Caco-2 (cell line): ENCODE results near the gene PTGIR. TPM values are rescaled to one million over a fixed set of nuclear protein-coding genes. Genes with fewer than 3 reads are reported as not detected.

ENCODE experiments used
- BruUV-seq: library from RNA; stranded (reverse); fragments of 400-500 nt; replicated peaks from 2 replicates; lab custom pipeline; 2021; lab: Mats Ljungman, UMichigan
- CTCF ChIA-PET: fragments of 300-600 bp; sonication (Branson Sonifier 250); formaldehyde crosslinking; loops from one replicate; lab custom pipeline; 2022; ENCODE audit warnings: antibody characterized with exemption; lab: Charles Lee
- POLR2A ChIA-PET: fragments of 300-600 bp; sonication (Branson Sonifier 250); formaldehyde crosslinking; loops from one replicate; lab custom pipeline; 2022; ENCODE audit warnings: antibody characterized with exemption; lab: Charles Lee
- DNase-seq, 2 experiments: peaks; one replicate each; pipeline versions ENCODE4 v3.0.0 to v3.0.0-alpha.2; 2020 to 2022
- H3K27me3 ChIP-seq: replicated peaks from 2 replicates; pipeline ENCODE4 v1.6.0; 2011; ENCODE audit warnings: low read length; ENCODE audit not compliant: control insufficient read depth, insufficient read depth
- H3K36me3 ChIP-seq: 2 replicates; pipeline ENCODE4 v1.5.1; 2011; ENCODE audit warnings: low read length; ENCODE audit not compliant: control insufficient read depth, insufficient read depth
- H3K4me1 ChIP-seq: fragments of 250-450 bp; sonication (Bioruptor Pico); 2 replicates; pipeline ENCODE4 v1.5.1; 2020; ENCODE audit warnings: mild to moderate bottlenecking
- H3K4me3 ChIP-seq: 2 replicates; pipeline ENCODE4 v1.5.1; 2011; ENCODE audit warnings: low read depth, mild to moderate bottlenecking, control low read depth, low read length
- H3K9me3 ChIP-seq: fragments of 250-450 bp; sonication (Bioruptor Pico); 2 replicates; pipeline ENCODE4 v1.5.1; 2020; ENCODE audit warnings: mild to moderate bottlenecking, moderate library complexity
- H3K27ac Mint-ChIP-seq: one replicate; pipeline ENCODE4 v1.8.0; 2022; ENCODE audit warnings: mixed read lengths; ENCODE audit not compliant: unreplicated experiment
- H3K27me3 Mint-ChIP-seq: one replicate; pipeline ENCODE4 v1.8.0; 2022; ENCODE audit warnings: mixed read lengths; ENCODE audit not compliant: insufficient read depth, unreplicated experiment
- H3K36me3 Mint-ChIP-seq: one replicate; pipeline ENCODE4 v1.8.0; 2022; ENCODE audit warnings: mild to moderate bottlenecking, mixed read lengths; ENCODE audit not compliant: insufficient read depth, unreplicated experiment
- H3K4me1 Mint-ChIP-seq: one replicate; pipeline ENCODE4 v1.8.0; 2022; ENCODE audit warnings: low read depth, mixed read lengths; ENCODE audit not compliant: unreplicated experiment
- H3K4me3 Mint-ChIP-seq: one replicate; pipeline ENCODE4 v1.8.0; 2022; ENCODE audit warnings: mild to moderate bottlenecking, moderate library complexity, mixed read lengths; ENCODE audit not compliant: unreplicated experiment
- H3K9me3 Mint-ChIP-seq: one replicate; pipeline ENCODE4 v1.8.0; 2022; ENCODE audit warnings: mixed read lengths; ENCODE audit not compliant: unreplicated experiment
- CTCF ChIP-seq, 2 experiments: fragments of 200-600 bp in 1 of 2; IDR thresholded peaks; 1 replicate in 1 of 2; 2 replicates in 1 of 2; pipeline versions ENCODE4 v1.5.1 to v1.8.0; 2011 to 2022; ENCODE audit warnings: antibody characterized with exemption in 1 of 2, control low read depth in 1 of 2, inconsistent platforms in 1 of 2, low read depth in 1 of 2, low read length in 1 of 2, mild to moderate bottlenecking in 1 of 2, moderate library complexity in 1 of 2; ENCODE audit not compliant: insufficient read depth in 1 of 2, severe bottlenecking in 1 of 2, unreplicated experiment in 1 of 2
- intact Hi-C: fragments of 100-400 bp; cut with micrococcal nuclease; formaldehyde crosslinking; loops from one replicate; pipeline ENCODE4 v1.10.0; 2022; ENCODE audit not compliant: unreplicated experiment
- total RNA-seq: library from RNA; stranded (reverse); gene quantifications from 2 replicates; pipeline ENCODE4 v1.2.3, GENCODE V29; 2022

The PTGIR gene
- total RNA-seq, 1 experiment from 2014 or later, result not detected

GRCh38 chr19:46634045-46634655 lies 9.3 kb upstream of the PTGIR start:
- DNase-seq, result peak; percentile 96 to 97
- Histone ChIP-seq H3K9me3 (no peaks in the 10 kb centered on the region), H3K4me1 (peaks cover 9% of the 10 kb centered on the region), H3K36me3 (no peaks in the 10 kb centered on the region), H3K27me3 (no peaks in the 10 kb centered on the region; the same call in 1 of the 2 replicates), H3K4me3 (peak overlapping the region; percentile 34)
- Mint-ChIP-seq H3K27me3 (peaks cover 12% of the 10 kb centered on the region), H3K36me3 (no peaks in the 10 kb centered on the region), H3K9me3 (no peaks in the 10 kb centered on the region), H3K4me1 (peaks cover 8% of the 10 kb centered on the region), H3K4me3 (peak overlapping the region; percentile 66), H3K27ac (peak overlapping the region; percentile 49)
- no TSS peak for BruUV-seq
- intact Hi-C loops, result loop anchor here (1.0 kb wide), 2 partner anchors 27 to 31 kb away; partner anchors contain the start of gene DACT3
- TF ChIP-seq CTCF (IDR thresholded peaks at IDR 0.05; ENCODE audit: insufficient read depth in 1 of 2, low read depth in 1 of 2, low read length in 1 of 2, severe bottlenecking in 1 of 2, unreplicated experiment in 1 of 2), result no peak
- CTCF ChIA-PET, result interaction anchor here (0.6 to 1.9 kb wide), 8 partner anchors 17 to 1432 kb away, joined by 3 to 11 read pairs (median 4); partner anchors contain the start of gene DACT3
- POLR2A ChIA-PET, result interaction anchor here (1.3 kb wide), 1 partner anchor 17 kb away, joined by 5 read pairs; no protein-coding TSS in a partner anchor

GRCh38 chr19:46633130-46633529 lies 8.2 kb upstream of the PTGIR start:
- Histone ChIP-seq H3K27me3 (no peaks in the 10 kb centered on the region; the same call in 1 of the 2 replicates), H3K4me3 (no peak overlapping the region), H3K9me3 (no peaks in the 10 kb centered on the region), H3K4me1 (peaks cover 9% of the 10 kb centered on the region), H3K36me3 (no peaks in the 10 kb centered on the region)
- peak overlapping the region; percentile 66 for H3K4me3 Mint-ChIP-seq
- peak overlapping the region; percentile 49 for H3K27ac Mint-ChIP-seq
- no peaks in the 10 kb centered on the region for H3K9me3 Mint-ChIP-seq
- peaks cover 12% of the 10 kb centered on the region for H3K27me3 Mint-ChIP-seq
- intact Hi-C loops, result no loop called here
- ChIA-PET POLR2A (interaction anchor here (0.5 to 1.3 kb wide), 2 partner anchors 16 to 493 kb away, joined by 3 to 5 read pairs; no protein-coding TSS in a partner anchor), CTCF (interaction anchor here (0.6 to 1.9 kb wide), 7 partner anchors 16 to 216 kb away, joined by 3 to 11 read pairs (median 3); partner anchors contain the start of genes CALM3 and DACT3)
- H3K4me1 Mint-ChIP-seq, result peaks cover 8% of the 10 kb centered on the region
- no peak for TF ChIP-seq CTCF (IDR thresholded peaks at IDR 0.05; ENCODE audit: insufficient read depth in 1 of 2, low read depth in 1 of 2, low read length in 1 of 2, severe bottlenecking in 1 of 2, unreplicated experiment in 1 of 2)
- no peaks in the 10 kb centered on the region for H3K36me3 Mint-ChIP-seq
- no peak for DNase-seq
- BruUV-seq, result no TSS peak

GRCh38 chr19:46631481-46631880 lies 6.6 kb upstream of the PTGIR start:
- no peaks in the 10 kb centered on the region for H3K9me3 ChIP-seq
- intact Hi-C loops, result no loop called here
- H3K4me1 ChIP-seq, result peaks cover 9% of the 10 kb centered on the region
- H3K36me3 ChIP-seq, result no peaks in the 10 kb centered on the region
- H3K27ac Mint-ChIP-seq, result no peak overlapping the region
- H3K27me3 Mint-ChIP-seq, result peaks cover 12% of the 10 kb centered on the region
- peaks cover 8% of the 10 kb centered on the region for H3K4me1 Mint-ChIP-seq
- ChIA-PET POLR2A (no interaction called here), CTCF (interaction anchor here (1.3 to 2.0 kb wide), 4 partner anchors 14 to 32 kb away, joined by 4 to 10 read pairs (median 8); partner anchors contain the start of gene DACT3)
- no peak overlapping the region for H3K4me3 Mint-ChIP-seq
- no peaks in the 10 kb centered on the region for H3K36me3 Mint-ChIP-seq
- TF ChIP-seq CTCF (IDR thresholded peaks at IDR 0.05; ENCODE audit: insufficient read depth in 1 of 2, low read depth in 1 of 2, low read length in 1 of 2, severe bottlenecking in 1 of 2, unreplicated experiment in 1 of 2), result no peak
- H3K4me3 ChIP-seq, result no peak overlapping the region
- DNase-seq, result no peak
- no peaks in the 10 kb centered on the region for H3K9me3 Mint-ChIP-seq
- BruUV-seq, result no TSS peak
- H3K27me3 ChIP-seq, result no peaks in the 10 kb centered on the region; the same call in 1 of the 2 replicates
